IPS-20b (cell line): ENCODE measurements around the gene GADL1.

ENCODE experiments used
- H3K27ac ChIP-seq: one replicate; pipeline ENCODE4 v1.5.1; 2013; ENCODE audit warnings: low read length
- H3K27me3 ChIP-seq: 2 replicates; pipeline ENCODE4 v1.6.1; 2013; ENCODE audit warnings: mild to moderate bottlenecking, low read length, inconsistent platforms; ENCODE audit not compliant: insufficient read depth
- H3K36me3 ChIP-seq: 2 replicates; pipeline ENCODE4 v1.6.1; 2013; ENCODE audit warnings: low read depth, mild to moderate bottlenecking, inconsistent platforms, low read length, moderate library complexity; ENCODE audit not compliant: insufficient read depth
- H3K4me1 ChIP-seq: 2 replicates; pipeline ENCODE4 v1.6.1; 2013; ENCODE audit warnings: mild to moderate bottlenecking, control low read depth, inconsistent platforms, low read length, moderate library complexity; ENCODE audit not compliant: insufficient read depth
- H3K4me3 ChIP-seq: 2 replicates; pipeline ENCODE4 v1.5.1; 2013; ENCODE audit warnings: mild to moderate bottlenecking, low read length, inconsistent platforms
- H3K9ac ChIP-seq: 2 replicates; pipeline ENCODE4 v1.6.1; 2013; ENCODE audit warnings: low read depth, mild to moderate bottlenecking, inconsistent platforms, low read length, moderate library complexity
- H3K9me3 ChIP-seq: 2 replicates; pipeline ENCODE4 v1.6.1; 2013; ENCODE audit warnings: mild to moderate bottlenecking, low read depth, low read length, inconsistent platforms; ENCODE audit not compliant: insufficient read depth

The GADL1 gene

GRCh38 chr3:30768046-30768445 lies 126.4 kb downstream of the GADL1 start:
- Histone ChIP-seq H3K4me1 (no peaks in the 10 kb centered on the region), H3K27ac (no peak overlapping the region), H3K27me3 (no peaks in the 10 kb centered on the region), H3K36me3 (no peaks in the 10 kb centered on the region), H3K9me3 (no peaks in the 10 kb centered on the region), H3K4me3 (no peak overlapping the region), H3K9ac (no peak overlapping the region)

- H3K27me3 ChIP-seq = no peaks in the 10 kb centered on the region
- no peak overlapping the region for H3K9ac ChIP-seq
- no peaks in the 10 kb centered on the region for H3K9me3 ChIP-seq
- H3K4me1 ChIP-seq = no peaks in the 10 kb centered on the region
- no peaks in the 10 kb centered on the region for H3K36me3 ChIP-seq
- no peak overlapping the region for H3K4me3 ChIP-seq
- H3K27ac ChIP-seq = no peak overlapping the region
Measured at GRCh38 chr3:30766522-30766921, 127.9 kb downstream of the GADL1 start.

DNA sequence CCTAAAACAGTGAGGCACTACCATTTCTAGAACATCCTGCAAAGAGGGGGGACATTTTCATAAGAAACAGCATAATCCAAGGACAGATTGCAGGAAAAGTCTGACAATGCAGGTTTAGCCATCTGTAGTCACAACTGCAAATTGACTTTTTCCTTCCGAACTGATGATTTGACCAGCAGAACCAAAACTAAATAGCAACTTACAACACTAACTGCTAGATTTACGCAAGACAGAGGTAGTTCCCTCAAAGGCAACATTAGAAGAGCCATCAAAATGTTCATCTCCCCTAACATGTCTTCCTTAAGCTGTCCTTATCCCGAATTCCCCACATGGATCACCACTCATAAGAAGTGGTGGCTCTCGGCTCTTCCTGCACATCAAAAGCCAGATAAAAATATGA lies 129.6 kb downstream of the GADL1 start:
- no peaks in the 10 kb centered on the region for H3K27me3 ChIP-seq
- no peak overlapping the region for H3K27ac ChIP-seq

DNA sequence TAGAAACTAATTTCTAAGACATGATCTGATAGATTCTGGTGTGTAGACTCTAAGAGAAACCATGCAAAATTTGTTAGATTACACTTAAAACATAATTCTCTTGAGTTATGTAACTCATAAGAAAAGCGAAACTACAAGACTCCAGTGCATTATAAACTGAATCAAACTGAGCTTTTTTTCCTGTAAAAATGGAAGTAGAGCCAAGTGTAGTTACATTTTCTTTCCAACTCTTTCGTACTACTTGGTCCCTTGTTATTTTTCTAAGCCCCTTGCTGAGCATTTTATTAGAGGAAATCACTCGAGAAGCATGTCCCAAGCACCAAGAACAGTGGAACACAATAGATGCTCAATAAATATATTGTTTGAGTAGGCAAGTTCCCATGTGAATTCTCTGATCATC lies 130.2 kb downstream of the GADL1 start:
- Histone ChIP-seq H3K36me3 (no peaks in the 10 kb centered on the region), H3K27me3 (no peaks in the 10 kb centered on the region), H3K27ac (no peak overlapping the region), H3K9me3 (no peaks in the 10 kb centered on the region), H3K4me3 (no peak overlapping the region), H3K4me1 (no peaks in the 10 kb centered on the region), H3K9ac (no peak overlapping the region)

More for the DNA sequence above, 129.6 kb downstream of the GADL1 start:
- Histone ChIP-seq H3K4me1 (no peaks in the 10 kb centered on the region), H3K9ac (no peak overlapping the region), H3K9me3 (no peaks in the 10 kb centered on the region), H3K36me3 (no peaks in the 10 kb centered on the region), H3K4me3 (no peak overlapping the region)

- Histone ChIP-seq H3K4me1 (no peaks in the 10 kb centered on the region), H3K27ac (no peak overlapping the region), H3K9me3 (no peaks in the 10 kb centered on the region), H3K9ac (no peak overlapping the region), H3K27me3 (no peaks in the 10 kb centered on the region), H3K36me3 (no peaks in the 10 kb centered on the region), H3K4me3 (no peak overlapping the region)
Measured at GRCh38 chr3:30761374-30761773, 133.1 kb downstream of the GADL1 start.

GRCh38 chr3:30760737-30761136 lies 133.7 kb downstream of the GADL1 start:
- H3K36me3 ChIP-seq = no peaks in the 10 kb centered on the region
- no peaks in the 10 kb centered on the region for H3K9me3 ChIP-seq
- H3K27ac ChIP-seq = no peak overlapping the region

GRCh38 chr3:30760040-30760695 lies 134.3 kb downstream of the GADL1 start:
- Histone ChIP-seq H3K27me3 (no peaks in the 10 kb centered on the region), H3K27ac (no peak overlapping the region), H3K9ac (no peak overlapping the region)

More at GRCh38 chr3:30760737-30761136, 133.7 kb downstream of the GADL1 start:
- H3K4me3 ChIP-seq = no peak overlapping the region
- H3K27me3 ChIP-seq = no peaks in the 10 kb centered on the region
- no peak overlapping the region for H3K9ac ChIP-seq
- H3K4me1 ChIP-seq = no peaks in the 10 kb centered on the region

DNA sequence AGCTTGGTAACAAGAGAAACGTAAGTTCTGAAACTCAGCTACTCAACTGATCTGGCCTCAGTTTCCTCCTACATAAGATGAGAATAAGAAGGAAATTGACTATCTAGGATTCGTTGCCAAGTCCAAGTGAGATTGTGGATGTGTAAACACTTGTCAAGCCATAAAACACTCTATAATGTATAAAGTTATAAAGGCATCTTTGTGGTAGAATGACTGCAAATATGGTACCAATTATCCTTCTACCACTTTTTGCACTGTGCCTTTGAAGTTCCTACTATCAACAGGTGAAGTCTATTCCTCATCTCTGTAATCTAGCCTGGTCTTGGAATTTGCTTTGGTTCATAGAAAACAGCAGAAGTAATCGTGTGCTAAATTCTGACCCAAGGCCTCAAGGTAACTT lies 138.2 kb downstream of the GADL1 start:
- Histone ChIP-seq H3K27ac (no peak overlapping the region), H3K9ac (no peak overlapping the region), H3K4me3 (no peak overlapping the region), H3K9me3 (no peaks in the 10 kb centered on the region), H3K36me3 (no peaks in the 10 kb centered on the region), H3K27me3 (no peaks in the 10 kb centered on the region), H3K4me1 (no peaks in the 10 kb centered on the region; the same call in 1 of the 2 replicates)

More at GRCh38 chr3:30760040-30760695, 134.3 kb downstream of the GADL1 start:
- Histone ChIP-seq H3K4me1 (no peaks in the 10 kb centered on the region), H3K36me3 (no peaks in the 10 kb centered on the region), H3K4me3 (no peak overlapping the region), H3K9me3 (no peaks in the 10 kb centered on the region)

GRCh38 chr3:30754426-30754825 lies 140.0 kb downstream of the GADL1 start:
- Histone ChIP-seq H3K9ac (no peak overlapping the region), H3K27ac (no peak overlapping the region), H3K4me3 (no peak overlapping the region), H3K27me3 (no peaks in the 10 kb centered on the region), H3K36me3 (no peaks in the 10 kb centered on the region), H3K9me3 (no peaks in the 10 kb centered on the region), H3K4me1 (no peaks in the 10 kb centered on the region; the same call in 1 of the 2 replicates)

DNA sequence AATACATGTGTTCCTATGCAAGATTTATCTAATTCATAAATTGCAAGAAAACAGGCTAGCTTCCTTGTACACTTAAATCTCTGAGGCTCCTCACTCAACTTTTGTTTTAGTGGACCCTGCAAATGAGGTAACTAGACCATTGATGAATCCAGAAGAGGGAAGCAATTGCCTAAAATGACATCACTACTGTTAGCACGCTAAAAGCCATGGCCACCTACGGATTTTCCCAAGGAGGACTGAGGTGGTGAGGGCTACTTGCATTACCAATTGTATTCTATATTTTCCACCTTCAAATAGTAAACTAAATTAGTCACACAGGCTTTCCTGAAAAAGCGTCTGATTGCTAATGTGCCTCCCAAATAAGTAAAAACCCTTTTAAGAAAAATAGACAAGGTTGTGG lies 140.7 kb downstream of the GADL1 start:
- Histone ChIP-seq H3K4me1 (no peaks in the 10 kb centered on the region; the same call in 1 of the 2 replicates), H3K27me3 (no peaks in the 10 kb centered on the region), H3K9me3 (no peaks in the 10 kb centered on the region), H3K36me3 (no peaks in the 10 kb centered on the region), H3K9ac (no peak overlapping the region), H3K27ac (no peak overlapping the region), H3K4me3 (no peak overlapping the region)

DNA sequence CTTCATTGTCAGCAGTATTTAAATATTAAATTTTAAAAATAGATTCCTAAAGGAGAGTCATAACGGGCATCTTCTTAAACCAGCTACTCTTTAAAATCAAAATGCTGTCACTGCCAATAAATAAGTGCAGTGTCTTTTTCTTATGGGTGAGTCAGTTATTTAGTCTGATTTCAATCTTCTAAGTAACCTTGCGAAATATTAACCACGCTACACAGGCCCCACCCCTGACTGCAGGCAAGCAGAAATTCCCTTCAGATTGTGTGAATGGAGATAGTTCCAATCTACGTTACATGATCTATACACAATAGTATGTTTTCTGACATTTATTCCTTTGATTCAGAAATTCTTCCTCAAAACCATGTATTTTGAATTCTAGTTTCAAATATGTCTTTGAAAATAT lies 141.5 kb downstream of the GADL1 start:
- Histone ChIP-seq H3K27ac (no peak overlapping the region), H3K4me3 (no peak overlapping the region), H3K4me1 (no peaks in the 10 kb centered on the region; the same call in 1 of the 2 replicates), H3K9ac (no peak overlapping the region), H3K36me3 (no peaks in the 10 kb centered on the region), H3K9me3 (no peaks in the 10 kb centered on the region), H3K27me3 (no peaks in the 10 kb centered on the region)

GRCh38 chr3:30752491-30752890 lies 142.0 kb downstream of the GADL1 start:
- no peaks in the 10 kb centered on the region for H3K9me3 ChIP-seq
- H3K27ac ChIP-seq = no peak overlapping the region
- no peak overlapping the region for H3K4me3 ChIP-seq
- H3K36me3 ChIP-seq = no peaks in the 10 kb centered on the region
- H3K9ac ChIP-seq = no peak overlapping the region
- no peaks in the 10 kb centered on the region for H3K27me3 ChIP-seq
- no peaks in the 10 kb centered on the region; the same call in 1 of the 2 replicates for H3K4me1 ChIP-seq
